HG03575 (cell line): ENCODE data around the gene PRDM10.

Source experiments
- ATAC-seq: cut with Tn5 transposase; IDR thresholded peaks from one replicate; pipeline ENCODE4 v1.9.1; 2021; ENCODE audit not compliant: unreplicated experiment, insufficient number of reproducible peaks, low FRiP score; ENCODE audit errors: extremely low read depth

Gene PRDM10

GRCh38 chr11:129865701-129866100, 136.9 kb downstream of the PRDM10 start:
- no peak for ATAC-seq

GRCh38 chr11:129864811-129865210, 137.8 kb downstream of the PRDM10 start:
- no peak for ATAC-seq

DNA sequence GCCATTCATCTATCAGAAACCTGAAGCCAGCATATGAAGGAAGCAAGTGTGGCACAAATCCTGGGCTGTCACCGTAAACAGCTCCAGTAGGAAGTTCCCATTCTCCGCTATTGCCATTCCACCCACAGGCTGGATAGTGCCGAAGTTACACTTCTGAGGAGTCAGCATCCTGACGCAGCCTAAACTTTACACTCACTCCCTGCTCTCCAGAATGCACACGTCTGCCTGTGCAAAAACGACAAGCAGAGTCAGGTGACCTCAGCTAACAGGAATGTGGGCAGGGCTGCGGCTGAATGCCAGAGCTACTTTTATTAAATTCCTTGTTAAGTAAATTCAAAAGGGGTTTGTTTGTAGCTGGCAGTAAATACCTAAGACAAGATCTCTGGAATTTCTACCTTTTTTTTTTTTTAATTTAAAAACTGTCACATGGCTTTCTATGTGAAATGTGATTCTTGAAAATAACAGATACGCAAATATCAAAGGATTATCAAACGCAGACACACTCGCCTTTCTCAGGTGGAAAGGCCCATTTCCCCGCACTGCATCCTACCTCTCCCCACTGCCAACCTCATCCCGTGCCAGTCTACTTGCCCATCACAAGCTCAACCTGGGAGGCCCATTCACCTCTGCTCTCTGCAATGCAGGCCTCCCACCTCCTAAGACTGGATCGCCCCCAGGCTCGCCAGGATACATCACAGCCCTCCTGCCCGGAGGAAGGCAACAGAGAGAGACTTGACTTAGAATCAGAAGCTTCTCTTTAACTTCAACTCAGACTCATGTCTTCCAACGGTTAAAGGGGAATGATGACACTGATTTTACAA, 140.7 kb downstream of the PRDM10 start:
- ATAC-seq, result no peak

- ATAC-seq, result no peak
Measured at GRCh38 chr11:129856036-129856435, 146.6 kb downstream of the PRDM10 start.

GRCh38 chr11:129855086-129855485, 147.5 kb downstream of the PRDM10 start:
- ATAC-seq, result no peak

- no peak for ATAC-seq
Measured at GRCh38 chr11:129854232-129854805, 148.3 kb downstream of the PRDM10 start.

DNA sequence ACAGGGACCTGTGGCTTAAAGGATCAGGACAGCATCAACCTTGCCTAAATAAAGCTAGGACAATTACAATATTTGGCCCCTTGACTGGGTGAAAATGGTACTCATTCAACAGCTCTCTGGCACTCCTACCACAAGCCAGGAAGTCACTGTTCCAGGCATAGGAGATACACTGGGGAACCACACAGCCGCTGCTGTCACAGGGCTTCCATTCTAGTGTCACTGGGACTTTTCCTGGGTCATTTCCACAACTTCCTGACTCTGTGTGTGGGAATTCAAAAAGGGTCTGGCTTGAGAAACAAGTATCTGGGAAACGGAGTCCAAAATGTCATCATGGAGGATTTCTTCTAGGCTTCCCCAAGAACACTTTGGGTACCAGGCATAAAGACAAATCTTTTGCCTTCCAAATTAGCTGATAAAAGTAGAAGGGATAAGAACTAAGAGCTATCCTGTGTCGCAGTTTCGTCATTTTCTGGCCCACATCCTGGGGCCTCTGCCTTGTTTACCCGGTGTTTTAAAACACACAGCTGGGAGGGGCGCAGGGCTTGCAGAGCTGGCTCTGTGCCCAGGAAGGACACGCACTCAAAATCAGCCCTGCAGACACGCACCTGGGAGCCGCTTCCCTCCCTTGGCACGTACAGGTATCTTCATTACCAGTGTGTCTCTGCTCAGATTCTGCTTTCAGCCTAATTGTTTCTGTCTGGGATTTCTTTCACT, 149.0 kb downstream of the PRDM10 start:
- ATAC-seq, result no peak

GRCh38 chr11:129852125-129852740, 150.4 kb downstream of the PRDM10 start:
- ATAC-seq, result no peak
